ENCODE measurements around the gene GLO1. TPM values are rescaled to one million over a fixed set of nuclear protein-coding genes. Genes with fewer than 3 reads are reported as not detected.

The GLO1 gene
- total and polyA plus RNA-seq, 4 donors, result 50.5 to 108 (median 72.5) TPM

GRCh38 chr6:38638941-38639497, 63.9 kb downstream of the GLO1 start:
- Histone ChIP-seq H3K27ac (ENCODE audit: low read depth in 1 of 2, low read length in 2 of 2) (peak overlapping the region; percentile 84 to 87), H3K9me3 (ENCODE audit: control insufficient read depth in 4 of 4, low read length in 3 of 4) (no peaks in the 10 kb centered on the region), H3K27me3 (ENCODE audit: control insufficient read depth in 4 of 4, insufficient read depth in 4 of 4, low read length in 3 of 4) (no peaks in the 10 kb centered on the region), H3K4me1 (ENCODE audit: control insufficient read depth in 4 of 4, insufficient read depth in 4 of 4, low read length in 3 of 4) (peaks cover 2 to 24% (median 14%) of the 10 kb centered on the region in 4 donors), H3K4me3 (ENCODE audit: low read depth in 1 of 3, low read length in 3 of 3) (peak overlapping the region; percentile 69 to 97 (median 74)), H3K9ac (ENCODE audit: low read depth in 1 of 2, low read length in 2 of 2) (peak overlapping the region; percentile 78 to 93), H3K36me3 (ENCODE audit: control insufficient read depth in 4 of 4, insufficient read depth in 3 of 4, low read depth in 1 of 4, low read length in 3 of 4) (no peaks in the 10 kb centered on the region)
- WGBS, result 5% methylated on average over 15 of the region's 15 CpGs
- TF ChIP-seq EGR1 (IDR thresholded peaks at IDR 0.05; ENCODE audit: low read depth in 2 of 2) (no peak), RXRA (IDR thresholded peaks at IDR 0.05) (peak in 1 of 2 donors; percentile 7), HNF4G (IDR thresholded peaks at IDR 0.05) (no peak), REST (IDR thresholded peaks at IDR 0.05) (peak; percentile 12)
- DNase-seq (ENCODE audit: low spot score), result no peak

- Histone ChIP-seq H3K4me1 (ENCODE audit: control insufficient read depth in 4 of 4, insufficient read depth in 4 of 4, low read length in 3 of 4) (peaks cover 2 to 24% (median 14%) of the 10 kb centered on the region in 4 donors), H3K9ac (ENCODE audit: low read depth in 1 of 2, low read length in 2 of 2) (no peak overlapping the region), H3K9me3 (ENCODE audit: control insufficient read depth in 4 of 4, low read length in 3 of 4) (no peaks in the 10 kb centered on the region), H3K27ac (ENCODE audit: low read depth in 1 of 2, low read length in 2 of 2) (no peak overlapping the region), H3K4me3 (ENCODE audit: low read depth in 1 of 3, low read length in 3 of 3) (no peak overlapping the region), H3K36me3 (ENCODE audit: control insufficient read depth in 4 of 4, insufficient read depth in 3 of 4, low read depth in 1 of 4, low read length in 3 of 4) (no peaks in the 10 kb centered on the region), H3K27me3 (ENCODE audit: control insufficient read depth in 4 of 4, insufficient read depth in 4 of 4, low read length in 3 of 4) (no peaks in the 10 kb centered on the region)
- no peak for DNase-seq (ENCODE audit: low spot score)
- 95% methylated on average over 5 of the region's 5 CpGs for WGBS
- TF ChIP-seq REST (IDR thresholded peaks at IDR 0.05), result no peak
- TF ChIP-seq CTCF (IDR thresholded peaks at IDR 0.05; ENCODE audit: low read depth, low read length, missing input control), result no peak
- no peak for TF ChIP-seq FOXA2 (IDR thresholded peaks at IDR 0.05)
- no peak for TF ChIP-seq RXRA (IDR thresholded peaks at IDR 0.05)
- no peak for TF ChIP-seq NR2F2 (IDR thresholded peaks at IDR 0.05)
- TF ChIP-seq SP1 (IDR thresholded peaks at IDR 0.05), result no peak
- no peak for TF ChIP-seq FOXA1 (IDR thresholded peaks at IDR 0.05)
- no peak for TF ChIP-seq HNF4G (IDR thresholded peaks at IDR 0.05)
- no peak for TF ChIP-seq MAX (IDR thresholded peaks at IDR 0.05)
These were observed 65.2 kb downstream of the GLO1 start for GRCh38 chr6:38637756-38638155.
